Gastrocnemius medialis (tissue), 4 donors: Measurements from ENCODE around the gene DCTD.

Experiments used
- POLR2A ChIP-seq, 2 donors: fragments of 450-650 bp; IDR thresholded peaks; one replicate each; pipeline ENCODE4 v1.6.1; 2017; ENCODE audit warnings: antibody characterized with exemption in 2 of 2, mild to moderate bottlenecking in 2 of 2, moderate library complexity in 2 of 2
- TF ChIP-seq, protein P1 (sequence below), 5 experiments: fragments of 450-650 bp in 3 of 5; fragments of 200-600 bp in 2 of 5; sonication (generic) in 2 of 5; IDR thresholded peaks in 4 of 5; conservative IDR thresholded peaks in 1 of 5; 1 replicate in 4 of 5; 2 replicates in 1 of 5; pipeline ENCODE4 v1.5.1; 2016 to 2019; ENCODE audit warnings: antibody characterized with exemption in 5 of 5, mild to moderate bottlenecking in 3 of 5, moderate library complexity in 3 of 5

DNA sequence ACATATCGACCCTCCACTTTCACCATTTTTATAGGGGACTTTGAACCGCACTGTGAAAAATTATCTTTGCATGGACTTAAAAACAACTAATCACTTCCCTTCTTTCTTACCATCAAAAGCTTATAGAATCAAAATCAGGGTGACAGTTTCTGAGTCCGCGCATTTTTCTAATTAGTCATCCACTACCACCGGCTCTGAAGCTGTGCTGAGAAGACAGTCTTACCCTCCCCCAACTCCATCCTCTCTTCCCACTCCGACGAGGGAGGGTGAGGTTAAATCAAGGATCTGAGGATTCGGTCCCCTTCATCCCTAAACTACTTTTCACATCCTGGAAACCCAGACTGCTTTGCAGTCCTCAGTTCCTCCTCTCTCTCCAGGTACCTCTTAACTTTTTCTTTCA is 4.2 kb downstream of the DCTD start:
- TF ChIP-seq, protein P1, sequence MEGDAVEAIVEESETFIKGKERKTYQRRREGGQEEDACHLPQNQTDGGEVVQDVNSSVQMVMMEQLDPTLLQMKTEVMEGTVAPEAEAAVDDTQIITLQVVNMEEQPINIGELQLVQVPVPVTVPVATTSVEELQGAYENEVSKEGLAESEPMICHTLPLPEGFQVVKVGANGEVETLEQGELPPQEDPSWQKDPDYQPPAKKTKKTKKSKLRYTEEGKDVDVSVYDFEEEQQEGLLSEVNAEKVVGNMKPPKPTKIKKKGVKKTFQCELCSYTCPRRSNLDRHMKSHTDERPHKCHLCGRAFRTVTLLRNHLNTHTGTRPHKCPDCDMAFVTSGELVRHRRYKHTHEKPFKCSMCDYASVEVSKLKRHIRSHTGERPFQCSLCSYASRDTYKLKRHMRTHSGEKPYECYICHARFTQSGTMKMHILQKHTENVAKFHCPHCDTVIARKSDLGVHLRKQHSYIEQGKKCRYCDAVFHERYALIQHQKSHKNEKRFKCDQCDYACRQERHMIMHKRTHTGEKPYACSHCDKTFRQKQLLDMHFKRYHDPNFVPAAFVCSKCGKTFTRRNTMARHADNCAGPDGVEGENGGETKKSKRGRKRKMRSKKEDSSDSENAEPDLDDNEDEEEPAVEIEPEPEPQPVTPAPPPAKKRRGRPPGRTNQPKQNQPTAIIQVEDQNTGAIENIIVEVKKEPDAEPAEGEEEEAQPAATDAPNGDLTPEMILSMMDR (IDR thresholded peaks at IDR 0.05 in 4 of 5, conservative IDR thresholded peaks at IDR 0.05 in 1 of 5), result no peak
- no peak for TF ChIP-seq POLR2A (IDR thresholded peaks at IDR 0.05)
